Naive thymus-derived CD4-positive, alpha-beta T cell (primary cell): ENCODE measurements around the gene GRM8. TPM values are rescaled to one million over a fixed set of nuclear protein-coding genes. Genes with fewer than 3 reads are reported as not detected.
"Not testable (repeated sequence)": the region's sequence is repeated elsewhere in the genome, so short reads cannot be mapped to it uniquely, and the experiment has no call there.

ENCODE experiments used
- ATAC-seq: fragments of 150-1000 bp; cut with Tn5 transposase; 2 replicates; pipeline ENCODE4 v1.10.0; 2021; ENCODE audit warnings: mild to moderate bottlenecking, moderate library complexity
- CTCF ChIA-PET: fragments of 350-600 bp; sonication (Branson Sonifier 250); formaldehyde crosslinking; loops from one replicate; lab custom pipeline; 2021; ENCODE audit warnings: antibody characterized with exemption; lab: Charles Lee
- POLR2A ChIA-PET: fragments of 350-600 bp; sonication (Branson Sonifier 250); formaldehyde crosslinking; loops from one replicate; lab custom pipeline; 2021; ENCODE audit warnings: antibody characterized with exemption, inconsistent platforms; lab: Charles Lee
- DNase-seq, 9 donors: peaks; one replicate each; pipeline versions ENCODE4 v3.0.0 to v3.0.0-alpha.2; 2020 to 2022; ENCODE audit warnings: mixed read lengths in 1 of 9
- H3K27ac ChIP-seq: one replicate; pipeline ENCODE4 v1.7.0; 2013; ENCODE audit warnings: mild to moderate bottlenecking, low read depth, low read length, moderate library complexity
- H3K27me3 ChIP-seq, 2 donors: one replicate each; pipeline ENCODE4 v1.7.0; 2013; ENCODE audit warnings: low read length in 2 of 2, mild to moderate bottlenecking in 2 of 2, moderate library complexity in 2 of 2; ENCODE audit not compliant: control insufficient read depth in 2 of 2, insufficient read depth in 2 of 2
- H3K36me3 ChIP-seq, 3 experiments: 1 replicate in 2 of 3; 2 replicates in 1 of 3; pipeline ENCODE4 v1.7.0; 2013; ENCODE audit warnings: low read length in 3 of 3, mild to moderate bottlenecking in 3 of 3, moderate library complexity in 1 of 3; ENCODE audit not compliant: insufficient read depth in 3 of 3, control insufficient read depth in 2 of 3
- H3K4me1 ChIP-seq, 2 donors: one replicate each; pipeline ENCODE4 v1.7.0; 2013; ENCODE audit warnings: low read length in 2 of 2, mild to moderate bottlenecking in 2 of 2, moderate library complexity in 1 of 2; ENCODE audit not compliant: control insufficient read depth in 2 of 2, insufficient read depth in 2 of 2
- H3K4me3 ChIP-seq: 2 replicates; pipeline ENCODE4 v1.7.0; 2013; ENCODE audit warnings: mild to moderate bottlenecking, low read length
- H3K9me3 ChIP-seq, 3 experiments: 1 replicate in 2 of 3; 2 replicates in 1 of 3; pipeline ENCODE4 v1.7.0; 2013; ENCODE audit warnings: low read length in 3 of 3; ENCODE audit not compliant: control insufficient read depth in 2 of 3
- H3K27ac Mint-ChIP-seq, 9 donors: one replicate each; pipeline ENCODE4 v1.8.0; 2020 to 2022; ENCODE audit warnings: mixed read lengths in 9 of 9, mild to moderate bottlenecking in 8 of 9, moderate library complexity in 5 of 9, inconsistent platforms in 2 of 9
- H3K27me3 Mint-ChIP-seq, 5 donors: one replicate each; pipeline ENCODE4 v1.8.0; 2021 to 2022; ENCODE audit warnings: mixed read lengths in 5 of 5, mild to moderate bottlenecking in 1 of 5
- H3K36me3 Mint-ChIP-seq, 5 donors: one replicate each; pipeline ENCODE4 v1.8.0; 2020 to 2022; ENCODE audit warnings: mixed read lengths in 5 of 5, mild to moderate bottlenecking in 3 of 5, inconsistent platforms in 1 of 5
- H3K4me1 Mint-ChIP-seq, 7 donors: one replicate each; pipeline ENCODE4 v1.8.0; 2020 to 2022; ENCODE audit warnings: mixed read lengths in 7 of 7, mild to moderate bottlenecking in 3 of 7, inconsistent platforms in 1 of 7
- H3K4me3 Mint-ChIP-seq, 10 donors: one replicate each; pipeline ENCODE4 v1.8.0; 2020 to 2022; ENCODE audit warnings: mild to moderate bottlenecking in 10 of 10, mixed read lengths in 10 of 10, moderate library complexity in 6 of 10, inconsistent platforms in 2 of 10
- H3K9me3 Mint-ChIP-seq, 11 donors: one replicate each; pipeline ENCODE4 v1.8.0; 2020 to 2022; ENCODE audit warnings: mixed read lengths in 11 of 11, mild to moderate bottlenecking in 4 of 11, inconsistent platforms in 1 of 11, moderate library complexity in 1 of 11
- intact Hi-C, 2 donors: fragments of 100-400 bp; cut with micrococcal nuclease; formaldehyde crosslinking; loops; one replicate each; pipeline ENCODE4 v1.15.1; 2023
- polyA plus RNA-seq, 2 donors: library from polyadenylated mRNA; unstranded; fragments of 300-500 nt; fragmentation: Illumina TruSeq; gene quantifications; one replicate each; pipeline ENCODE4 v1.2.3, GENCODE V29; 2021
- total RNA-seq, 6 experiments: library from RNA in 5 of 6; stranded (reverse) in 5 of 6; gene quantifications; 1 replicate in 5 of 6; 2 replicates in 1 of 6; pipeline ENCODE4 v1.2.3 and lab custom pipeline; 2021 to 2026

Gene GRM8
- total and polyA plus RNA-seq, 7 experiments from 2014 or later, result not detected

- ChIA-PET POLR2A (no interaction called here), CTCF (no interaction called here)
- Mint-ChIP-seq H3K27ac (no peak overlapping the region), H3K27me3 (no peaks in the 10 kb centered on the region), H3K36me3 (no peaks in the 10 kb centered on the region), H3K4me3 (no peak overlapping the region), H3K4me1 (no peaks in the 10 kb centered on the region), H3K9me3 (peaks cover 0 to 2% (median 0%) of the 10 kb centered on the region in 11 donors)
- ATAC-seq, result no peak
- Histone ChIP-seq H3K27me3 (no peaks in the 10 kb centered on the region), H3K4me3 (no peak overlapping the region), H3K36me3 (no peaks in the 10 kb centered on the region), H3K4me1 (no peaks in the 10 kb centered on the region), H3K9me3 (no peaks in the 10 kb centered on the region), H3K27ac (no peak overlapping the region)
- intact Hi-C loops, result no loop called here
- no peak for DNase-seq
Measured at GRCh38 chr7:126682176-126682575, 570.6 kb downstream of the GRM8 start.

GRCh38 chr7:126668762-126669161 lies 584.0 kb downstream of the GRM8 start:
- H3K36me3 ChIP-seq, H3K27ac ChIP-seq, H3K4me1 Mint-ChIP-seq, POLR2A ChIA-PET, intact Hi-C loops, H3K4me3 ChIP-seq, H3K4me3 Mint-ChIP-seq, H3K4me1 ChIP-seq, H3K27me3 ChIP-seq, DNase-seq, H3K27me3 Mint-ChIP-seq, H3K9me3 ChIP-seq, H3K36me3 Mint-ChIP-seq, H3K27ac Mint-ChIP-seq, CTCF ChIA-PET, ATAC-seq: not testable (repeated sequence)
- peaks cover 0 to 27% (median 4%) of the 10 kb centered on the region in 11 donors for H3K9me3 Mint-ChIP-seq

GRCh38 chr7:126668367-126668752 lies 584.4 kb downstream of the GRM8 start:
- peaks cover 0 to 26% (median 5%) of the 10 kb centered on the region in 11 donors for H3K9me3 Mint-ChIP-seq
- CTCF ChIA-PET, result no interaction called here
- H3K36me3 ChIP-seq, result no peaks in the 10 kb centered on the region
- H3K4me1 ChIP-seq, result no peaks in the 10 kb centered on the region
- no peak overlapping the region for H3K27ac ChIP-seq
- H3K4me1 Mint-ChIP-seq, result no peaks in the 10 kb centered on the region
- POLR2A ChIA-PET, result no interaction called here
- intact Hi-C loops, result no loop called here
- no peak overlapping the region for H3K4me3 Mint-ChIP-seq
- H3K4me3 ChIP-seq, result no peak overlapping the region
- no peaks in the 10 kb centered on the region for H3K27me3 Mint-ChIP-seq
- H3K27ac Mint-ChIP-seq, result no peak overlapping the region
- no peaks in the 10 kb centered on the region for H3K36me3 Mint-ChIP-seq
- DNase-seq, result no peak
- H3K9me3 ChIP-seq, result no peaks in the 10 kb centered on the region
- H3K27me3 ChIP-seq, result no peaks in the 10 kb centered on the region
- no peak for ATAC-seq

- H3K4me1 Mint-ChIP-seq, result no peaks in the 10 kb centered on the region
- intact Hi-C loops, result no loop called here
- peaks cover 0 to 21% (median 5%) of the 10 kb centered on the region in 11 donors for H3K9me3 Mint-ChIP-seq
- ATAC-seq (no peak), DNase-seq (no peak)
- ChIA-PET POLR2A (no interaction called here), CTCF (no interaction called here)
- H3K4me3 ChIP-seq, result no peak overlapping the region
- H3K27me3 ChIP-seq, result no peaks in the 10 kb centered on the region
- H3K36me3 ChIP-seq, result no peaks in the 10 kb centered on the region
- H3K27ac Mint-ChIP-seq, result no peak overlapping the region
- no peaks in the 10 kb centered on the region for H3K36me3 Mint-ChIP-seq
- no peaks in the 10 kb centered on the region for H3K27me3 Mint-ChIP-seq
- no peak overlapping the region for H3K27ac ChIP-seq
- H3K4me1 ChIP-seq, result no peaks in the 10 kb centered on the region
- no peak overlapping the region for H3K4me3 Mint-ChIP-seq
- H3K9me3 ChIP-seq, result no peaks in the 10 kb centered on the region
Measured at GRCh38 chr7:126667742-126668366, 584.9 kb downstream of the GRM8 start.

- POLR2A ChIA-PET, result no interaction called here
Measured at GRCh38 chr7:126662856-126663255, 589.9 kb downstream of the GRM8 start.

GRCh38 chr7:126659124-126659523 lies 593.6 kb downstream of the GRM8 start:
- ChIA-PET CTCF (no interaction called here), POLR2A (no interaction called here)
- no peaks in the 10 kb centered on the region for H3K9me3 ChIP-seq
- DNase-seq, result no peak
- Mint-ChIP-seq H3K4me1 (no peaks in the 10 kb centered on the region), H3K36me3 (no peaks in the 10 kb centered on the region), H3K27me3 (peaks cover 0 to 4% (median 0%) of the 10 kb centered on the region in 5 donors), H3K27ac (no peak overlapping the region), H3K4me3 (no peak overlapping the region), H3K9me3 (peaks cover 0 to 10% (median 2%) of the 10 kb centered on the region in 11 donors)
- no peak overlapping the region for H3K4me3 ChIP-seq
- ATAC-seq, result no peak
- no peak overlapping the region for H3K27ac ChIP-seq
- H3K27me3 ChIP-seq, result no peaks in the 10 kb centered on the region
- no peaks in the 10 kb centered on the region for H3K36me3 ChIP-seq
- H3K4me1 ChIP-seq, result no peaks in the 10 kb centered on the region
- intact Hi-C loops, result no loop called here

More at GRCh38 chr7:126662856-126663255, 589.9 kb downstream of the GRM8 start:
- Histone ChIP-seq H3K9me3 (no peaks in the 10 kb centered on the region), H3K27ac (no peak overlapping the region), H3K4me3 (no peak overlapping the region), H3K4me1 (no peaks in the 10 kb centered on the region), H3K36me3 (no peaks in the 10 kb centered on the region), H3K27me3 (no peaks in the 10 kb centered on the region)
- Mint-ChIP-seq H3K27me3 (peaks cover 0 to 3% (median 0%) of the 10 kb centered on the region in 5 donors), H3K27ac (no peak overlapping the region), H3K9me3 (peaks cover 0 to 11% (median 4%) of the 10 kb centered on the region in 11 donors), H3K36me3 (no peaks in the 10 kb centered on the region), H3K4me3 (no peak overlapping the region), H3K4me1 (no peaks in the 10 kb centered on the region)
- DNase-seq (no peak), ATAC-seq (no peak)
- intact Hi-C loops, result no loop called here
- CTCF ChIA-PET, result no interaction called here

- no peak overlapping the region for H3K4me3 ChIP-seq
- H3K27ac ChIP-seq, result no peak overlapping the region
- DNase-seq (no peak), ATAC-seq (no peak)
- ChIA-PET POLR2A (no interaction called here), CTCF (no interaction called here)
- Mint-ChIP-seq H3K36me3 (no peaks in the 10 kb centered on the region), H3K4me3 (no peak overlapping the region), H3K9me3 (peaks cover 0 to 10% (median 2%) of the 10 kb centered on the region in 11 donors), H3K27me3 (peaks cover 0 to 4% (median 0%) of the 10 kb centered on the region in 5 donors), H3K4me1 (no peaks in the 10 kb centered on the region), H3K27ac (no peak overlapping the region)
- intact Hi-C loops, result no loop called here
- no peaks in the 10 kb centered on the region for H3K27me3 ChIP-seq
- H3K9me3 ChIP-seq, result no peaks in the 10 kb centered on the region
- no peaks in the 10 kb centered on the region for H3K4me1 ChIP-seq
- H3K36me3 ChIP-seq, result no peaks in the 10 kb centered on the region
Measured at GRCh38 chr7:126658684-126659083, 594.1 kb downstream of the GRM8 start.
